ENCODE results near the gene EPHB1.
"Not testable (repeated sequence)": the region's sequence is repeated elsewhere in the genome, so short reads cannot be mapped to it uniquely, and the experiment has no call there.

Gene EPHB1

DNA sequence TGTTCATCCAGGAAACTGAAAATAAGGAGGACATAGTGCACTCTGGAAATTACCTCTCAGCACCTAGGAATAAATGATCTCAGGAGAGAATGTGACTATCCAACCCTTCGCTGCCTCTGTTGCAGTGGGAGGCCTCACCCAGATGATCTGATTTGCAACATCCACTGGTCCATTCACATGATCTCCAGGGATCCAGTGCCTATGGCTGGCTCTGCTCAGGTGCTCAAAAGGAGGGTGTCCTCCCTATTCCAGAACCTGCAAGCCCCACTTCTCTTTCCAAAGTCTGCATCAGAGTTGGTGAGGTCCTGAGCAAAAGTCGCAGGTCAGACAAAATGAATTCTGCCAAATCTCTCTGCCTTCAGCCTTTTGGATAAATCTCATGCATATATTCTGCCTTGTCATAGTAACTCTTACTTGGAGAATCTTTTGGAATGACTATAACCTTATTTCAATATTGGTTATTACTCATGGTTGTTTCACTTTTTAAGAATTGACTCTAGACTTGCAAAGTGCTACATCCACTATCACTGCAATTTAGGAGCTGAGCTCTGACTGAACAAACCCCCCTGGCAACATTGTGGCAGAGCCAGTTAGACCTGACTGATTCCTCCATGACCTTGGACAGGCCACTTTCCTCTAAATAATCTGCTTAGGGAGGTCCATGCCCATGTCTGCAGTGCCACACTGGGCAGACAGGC lies 295.1 kb downstream of the EPHB1 start:
- no peak for DNase-seq

DNA sequence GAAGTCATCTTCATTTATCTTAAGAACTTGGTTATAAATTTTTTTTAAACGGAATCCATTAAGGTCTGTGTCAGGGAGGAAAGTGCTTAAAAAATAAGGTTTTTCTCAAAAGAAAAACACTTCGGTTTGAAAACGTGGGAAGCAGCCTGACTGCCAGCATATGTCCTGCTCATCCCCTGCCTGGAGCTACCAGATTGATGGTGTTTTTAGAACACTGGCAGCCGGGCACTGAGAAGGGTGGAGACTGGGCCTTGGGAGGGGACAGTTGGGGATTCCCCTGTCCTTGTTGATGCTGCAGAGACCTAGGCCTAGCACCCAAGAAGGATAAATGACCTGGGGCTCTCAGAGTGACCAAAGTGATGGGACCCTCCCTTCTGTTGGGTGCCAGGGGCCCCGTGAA lies 296.9 kb downstream of the EPHB1 start:
- no peak for DNase-seq

DNA sequence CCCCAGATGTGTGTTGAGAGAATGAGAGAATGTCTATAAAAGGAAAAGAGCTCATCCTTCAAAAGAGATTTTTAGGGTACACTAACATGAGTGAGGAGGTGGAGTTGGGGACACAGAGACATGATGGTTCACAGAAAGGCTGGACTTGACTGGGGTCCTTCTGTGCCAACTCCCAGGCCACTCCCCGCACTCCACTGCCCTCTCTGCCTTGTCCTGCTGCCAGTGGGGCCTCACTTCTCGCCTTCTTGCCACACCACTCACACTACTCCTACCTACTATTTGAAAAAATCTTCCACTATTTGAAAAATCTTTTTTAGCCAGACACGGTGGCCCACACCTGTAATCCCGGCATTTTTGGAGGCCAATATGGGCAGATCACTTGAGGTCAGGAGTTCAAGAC lies 298.1 kb downstream of the EPHB1 start:
- DNase-seq: no peak

DNA sequence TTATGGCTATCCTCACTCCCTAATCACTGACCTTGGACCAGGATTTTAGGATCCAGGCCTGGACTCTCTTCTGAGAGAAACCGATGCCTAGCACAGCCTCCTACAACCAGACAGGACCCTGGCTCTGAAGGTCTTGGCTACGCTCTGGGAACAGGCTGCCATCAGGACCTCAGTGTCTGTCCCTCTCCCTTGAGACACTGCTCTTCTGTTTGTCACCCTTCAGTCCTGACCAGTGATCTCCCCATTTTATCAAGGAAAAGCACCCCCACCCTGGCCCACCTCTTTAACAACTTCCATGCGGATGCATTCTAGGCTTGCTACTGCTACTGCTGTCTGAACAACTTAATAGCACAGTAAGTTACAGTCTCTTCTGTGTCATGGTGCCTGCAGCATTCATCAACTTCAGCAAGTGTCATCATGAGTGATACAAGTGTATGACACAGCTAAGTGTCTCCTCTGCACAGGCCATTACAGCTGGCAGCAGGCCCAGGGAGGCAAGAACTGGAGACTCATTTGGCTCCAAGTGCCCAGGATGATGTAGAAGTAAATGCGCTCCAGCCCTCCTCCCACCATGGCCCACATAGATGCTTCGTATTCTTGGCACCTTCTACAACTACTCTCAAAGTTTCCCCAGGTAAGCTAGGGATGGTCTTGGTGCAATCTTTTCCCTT lies 302.4 kb downstream of the EPHB1 start:
- DNase-seq: no peak

DNA sequence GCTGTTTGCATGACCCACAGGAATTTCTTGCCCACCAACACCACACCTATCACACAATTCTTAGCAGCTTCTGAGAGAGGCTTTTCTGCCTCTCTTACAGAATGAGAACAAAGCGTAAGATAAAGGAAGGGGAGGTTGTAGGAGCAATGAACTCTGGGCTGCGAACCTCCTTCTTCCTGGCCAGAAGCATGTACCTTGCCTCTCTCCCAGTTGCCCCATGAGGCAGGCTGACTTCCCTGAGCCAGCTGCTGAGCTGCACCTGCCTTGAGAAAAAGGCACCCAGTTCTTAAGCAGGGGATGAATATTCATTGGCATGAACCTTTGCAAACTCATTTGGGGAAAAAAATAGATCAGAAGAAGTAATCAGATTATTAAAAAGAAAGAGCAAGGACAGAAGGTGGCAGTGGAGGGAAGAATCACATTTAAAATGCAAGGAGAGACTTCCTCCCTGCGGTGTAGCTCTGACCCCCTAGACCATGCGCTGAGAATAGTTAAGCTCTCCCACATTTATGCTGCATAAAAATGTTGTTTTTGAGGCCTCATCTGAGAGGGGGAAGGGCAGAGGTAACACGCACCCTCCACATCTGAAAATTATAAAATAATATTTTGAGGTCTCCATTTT lies 304.8 kb downstream of the EPHB1 start:
- no peak for DNase-seq

DNA sequence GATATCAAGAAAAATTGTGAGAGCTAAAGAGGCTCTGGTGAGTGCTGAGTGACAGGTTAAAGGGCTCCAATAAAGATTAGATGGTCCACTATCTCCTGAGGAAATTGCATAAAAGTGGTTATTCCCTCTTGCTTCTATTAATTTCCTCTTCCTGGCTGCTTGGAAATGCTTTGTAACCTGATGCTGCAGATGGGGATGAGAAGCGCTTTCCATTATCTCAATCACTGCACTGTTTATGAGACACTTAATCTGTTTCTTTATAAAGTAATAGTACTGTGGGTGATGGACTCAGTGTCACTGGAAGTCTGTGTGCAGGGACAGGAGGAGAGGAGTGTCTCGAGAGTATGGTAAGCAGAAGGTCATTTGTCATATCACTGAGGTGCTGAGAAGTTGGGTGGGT lies 305.3 kb downstream of the EPHB1 start:
- no peak for DNase-seq

DNA sequence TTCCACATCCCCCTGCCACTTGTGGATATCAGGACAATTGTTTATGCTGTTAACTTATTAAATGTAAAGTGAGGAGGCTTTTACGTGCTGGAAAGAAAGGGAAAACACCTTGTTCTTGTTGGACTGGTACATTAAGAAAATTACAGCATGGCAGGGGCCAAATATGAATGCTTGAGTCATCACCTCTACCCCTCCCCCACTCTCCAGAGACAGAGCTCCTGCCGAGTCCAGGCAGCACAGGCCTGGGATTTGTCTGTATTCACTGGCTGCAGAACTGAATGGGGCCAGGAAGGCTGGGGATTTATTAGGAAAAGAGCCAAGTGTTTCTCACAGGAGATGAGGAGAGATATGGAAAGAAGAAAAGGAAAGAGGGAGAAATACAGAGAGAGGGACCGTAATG lies 308.9 kb downstream of the EPHB1 start:
- no peak for DNase-seq

DNA sequence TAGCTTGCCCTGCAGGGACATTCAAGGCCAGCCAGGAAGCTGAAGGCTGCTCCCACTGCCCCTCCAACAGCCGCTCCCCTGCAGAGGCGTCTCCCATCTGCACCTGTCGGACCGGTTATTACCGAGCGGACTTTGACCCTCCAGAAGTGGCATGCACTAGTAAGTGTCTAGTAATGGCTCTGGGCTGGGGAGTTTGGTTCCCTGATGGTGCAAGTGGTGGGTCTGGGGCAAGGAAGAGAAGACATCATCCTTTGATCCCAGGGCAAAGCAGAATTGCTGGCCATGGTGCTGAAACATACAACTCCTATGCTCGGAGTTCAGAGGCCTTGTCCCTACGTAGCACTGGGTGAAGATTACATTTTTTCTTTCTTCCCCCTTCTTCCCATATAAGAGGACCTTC lies 311.4 kb downstream of the EPHB1 start:
- DNase-seq: no peak

DNA sequence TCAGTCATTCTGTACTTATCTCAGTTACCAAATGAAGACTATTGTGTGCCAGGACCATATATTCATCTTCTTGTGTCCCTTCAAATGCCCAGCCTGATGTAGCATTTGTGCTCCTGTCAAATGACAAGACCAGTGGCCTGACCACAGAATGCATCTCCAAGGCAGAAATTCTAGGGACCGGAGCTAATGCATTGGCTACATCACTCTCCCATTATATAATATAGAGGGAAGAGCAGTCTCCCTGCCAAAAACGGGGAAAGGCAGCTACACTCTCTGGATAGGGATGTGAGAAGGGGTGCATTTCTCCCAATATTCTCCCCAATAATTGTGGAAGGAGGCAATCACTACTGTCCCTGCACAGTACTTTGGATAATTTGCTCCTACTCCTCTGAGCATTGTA lies 312.0 kb downstream of the EPHB1 start:
- no peak for DNase-seq

DNA sequence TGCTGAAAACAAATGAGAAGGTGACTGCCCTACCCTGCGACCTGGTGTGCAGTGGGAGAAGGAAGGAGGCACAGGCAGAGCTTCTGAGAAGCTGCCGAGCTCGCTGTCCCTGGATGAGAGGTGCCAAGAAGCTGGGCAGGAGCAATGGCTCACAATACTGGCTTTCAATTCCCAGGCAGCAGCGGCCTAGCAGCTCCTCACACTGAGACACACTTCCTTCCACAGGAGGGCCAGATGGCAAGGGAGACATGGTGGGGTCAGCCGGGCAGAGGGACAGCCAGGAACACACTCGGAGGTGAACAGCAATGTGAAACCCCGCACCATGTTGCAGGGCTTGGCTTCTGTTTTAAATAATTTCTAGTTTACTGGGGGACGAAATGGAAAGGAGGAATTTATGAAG lies 314.6 kb downstream of the EPHB1 start:
- DNase-seq: no peak

DNA sequence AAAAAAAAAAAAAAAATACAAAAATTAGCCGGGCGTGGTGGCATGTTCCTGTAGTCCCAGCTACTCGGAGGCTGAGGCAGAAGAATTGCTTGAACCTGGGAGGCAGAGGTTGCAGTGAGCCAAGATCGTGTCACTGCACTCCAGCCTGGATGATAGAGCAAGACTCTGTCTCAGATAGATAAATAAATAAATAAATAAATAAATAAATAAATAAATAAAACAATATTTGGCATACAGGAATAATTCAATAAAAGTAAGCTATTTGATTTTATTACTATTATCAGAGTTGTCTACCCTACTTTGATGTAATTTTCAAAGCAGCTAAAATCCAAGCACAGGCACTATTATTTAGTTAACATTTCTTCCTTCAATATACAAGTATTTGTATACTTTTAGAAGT lies 319.5 kb downstream of the EPHB1 start:
- not testable (repeated sequence) for DNase-seq

DNA sequence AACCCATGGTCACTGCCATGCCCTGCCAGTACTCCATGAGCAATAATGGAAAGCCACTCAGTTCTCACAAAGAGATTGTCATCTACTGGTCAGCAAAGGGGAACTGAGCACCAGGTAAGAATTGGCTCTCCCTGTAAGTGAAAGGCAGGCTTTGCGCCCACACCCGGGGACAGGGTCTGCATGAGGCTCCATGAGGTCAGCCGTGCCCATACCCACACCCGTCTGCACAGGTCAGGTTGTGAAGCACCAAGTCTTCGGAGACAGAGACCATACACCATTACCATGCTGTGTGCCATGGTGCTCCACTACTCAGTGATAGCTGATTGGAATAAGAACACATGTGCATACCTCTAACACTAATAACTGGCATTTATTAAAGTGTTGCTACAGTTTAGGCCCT lies 322.9 kb downstream of the EPHB1 start:
- no peak for DNase-seq

DNA sequence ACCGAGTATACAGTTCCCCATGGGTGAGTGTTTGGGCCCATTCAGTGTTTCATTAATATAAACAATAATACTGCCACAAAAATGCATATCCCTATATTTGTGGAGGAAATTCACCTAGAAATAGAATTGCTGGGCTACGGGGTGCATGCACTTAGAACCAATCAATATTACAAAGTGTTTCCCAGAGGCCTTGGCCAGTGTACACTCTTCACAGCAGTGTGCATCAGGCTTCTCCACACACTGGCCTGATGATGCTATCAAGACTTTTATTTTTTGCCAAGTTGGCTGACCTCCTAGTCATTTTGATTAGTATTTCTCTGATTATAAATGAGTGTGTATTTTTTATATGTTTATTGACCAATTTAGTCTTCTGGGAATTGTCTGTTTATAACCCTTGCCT lies 323.7 kb downstream of the EPHB1 start:
- no peak for DNase-seq

DNA sequence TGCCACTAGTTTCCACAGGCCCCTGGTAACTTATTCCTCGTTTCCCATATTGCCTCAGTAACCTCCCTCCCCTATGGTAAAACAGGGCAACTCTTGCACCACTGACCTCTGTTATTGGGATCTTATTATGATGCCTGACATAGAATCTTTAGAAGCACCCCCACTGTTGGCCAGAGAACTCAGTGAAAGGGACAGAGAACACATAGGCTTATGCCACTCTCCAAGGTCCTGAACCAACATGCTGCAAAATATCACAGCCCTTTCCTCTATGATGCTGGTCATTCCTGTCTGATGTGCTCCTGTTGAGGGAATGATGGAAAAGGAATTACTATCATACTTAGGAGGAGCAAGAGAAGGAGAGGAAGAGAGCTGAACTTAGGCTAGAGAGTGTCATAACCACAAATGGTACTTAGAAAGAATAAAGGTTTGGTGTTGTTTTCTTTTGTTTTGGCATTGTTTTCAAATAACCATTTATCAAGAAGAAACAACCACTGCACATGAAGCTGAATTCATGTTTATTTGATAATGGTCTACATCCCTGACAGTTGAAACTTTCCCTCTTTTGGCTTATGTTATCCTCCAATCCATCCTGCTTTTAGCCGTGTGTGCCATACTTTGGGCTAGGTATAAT lies 330.2 kb downstream of the EPHB1 start:
- no peak for DNase-seq

DNA sequence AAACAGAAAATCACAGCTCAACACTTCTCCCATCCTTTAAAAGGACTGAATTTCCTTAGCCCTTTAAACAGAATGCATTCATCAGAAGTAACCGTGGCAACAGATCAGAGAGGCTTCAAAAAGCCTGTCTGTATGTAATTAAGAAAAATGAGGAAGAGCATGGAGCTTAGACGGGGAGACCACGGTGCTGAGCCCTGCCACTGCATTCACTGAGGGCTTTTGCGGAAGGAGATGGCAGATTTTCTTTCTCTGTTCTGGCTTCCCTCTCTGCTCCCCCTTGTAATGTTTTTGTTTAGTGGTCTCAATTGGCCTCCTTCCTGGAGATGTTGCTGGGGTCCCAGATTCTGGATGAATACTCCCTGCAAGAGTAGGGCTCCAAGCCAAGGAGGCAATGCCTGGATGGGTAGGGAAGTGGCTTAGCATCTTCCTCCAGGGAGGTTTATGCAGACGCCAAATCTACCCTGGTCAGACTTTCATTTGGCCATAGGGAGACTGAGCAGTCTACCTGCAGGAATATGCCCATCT lies 332.9 kb downstream of the EPHB1 start:
- no peak for DNase-seq

DNA sequence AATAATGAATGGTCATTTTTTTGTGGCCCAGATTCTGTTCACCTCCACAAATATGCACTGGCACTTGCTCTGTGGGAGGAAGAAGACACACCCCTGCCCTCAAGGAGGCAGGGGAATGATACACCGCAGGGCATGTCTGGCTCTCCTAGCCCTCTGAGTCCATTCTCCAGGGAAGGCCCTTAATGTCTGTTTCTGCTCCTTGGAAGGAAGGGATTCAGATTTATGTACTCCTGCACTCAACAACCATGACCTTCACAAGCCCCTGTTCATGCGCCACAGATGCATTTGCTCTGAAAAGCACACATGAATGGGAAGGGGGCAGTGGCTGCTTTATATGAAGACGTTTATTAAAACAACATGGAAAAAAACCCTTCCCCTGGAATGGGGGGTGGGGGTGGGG lies 333.8 kb downstream of the EPHB1 start:
- no peak for DNase-seq

DNA sequence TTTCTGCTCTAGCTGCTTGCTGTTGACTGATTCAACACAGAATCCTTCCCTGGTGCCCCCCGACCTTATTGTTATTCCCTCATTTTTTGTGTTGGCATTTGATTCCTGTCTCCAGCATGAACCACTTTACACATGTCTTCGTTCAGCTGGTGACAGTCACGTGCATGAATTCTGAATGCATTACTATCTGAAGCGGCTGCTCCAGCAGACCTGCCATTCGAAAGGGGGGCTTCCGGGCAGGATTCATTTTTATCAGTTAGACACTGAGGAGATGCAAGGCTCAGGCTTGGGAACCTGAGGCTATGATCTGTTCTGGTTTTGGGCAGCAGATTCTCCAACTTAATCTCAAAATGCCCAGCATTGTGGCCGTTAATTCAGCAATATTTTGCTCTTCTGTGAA lies 336.2 kb downstream of the EPHB1 start:
- no peak for DNase-seq

DNA sequence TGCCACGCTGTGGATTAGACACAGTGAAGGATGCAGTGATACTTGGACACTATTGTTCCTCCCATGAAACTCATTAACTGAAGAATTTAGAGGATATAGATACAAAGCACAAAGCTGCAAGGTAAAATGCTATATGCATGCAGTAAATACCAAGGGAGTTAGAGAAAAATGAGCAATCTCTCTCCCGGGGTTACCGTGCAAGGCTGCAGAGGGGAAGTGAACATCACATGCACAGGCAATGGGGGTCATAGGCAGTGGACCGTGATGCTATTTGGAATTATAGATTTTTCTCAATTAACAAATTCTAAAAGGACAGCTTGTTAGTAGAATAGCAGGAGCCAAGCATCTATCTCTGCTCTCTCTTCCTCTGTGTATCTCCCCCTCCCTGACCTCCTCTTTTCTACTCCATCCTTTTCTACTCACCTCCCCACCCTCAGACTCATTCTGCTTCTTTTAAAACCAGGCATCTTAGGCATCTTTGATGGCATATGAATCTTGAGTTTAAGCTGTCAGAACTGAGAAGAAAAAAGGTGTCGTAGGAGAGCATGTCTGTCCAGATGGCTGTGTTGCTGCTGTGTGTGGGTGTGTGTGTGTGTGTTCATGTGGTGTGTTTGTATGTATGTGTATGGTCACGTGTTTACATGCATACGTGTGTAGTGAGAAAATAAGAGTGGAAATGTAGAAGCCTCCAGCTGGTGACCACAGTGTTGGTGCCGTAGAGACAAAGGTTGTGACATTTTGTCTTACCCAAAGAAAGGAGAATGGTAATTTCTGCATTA lies 339.0 kb downstream of the EPHB1 start:
- DNase-seq: no peak

DNA sequence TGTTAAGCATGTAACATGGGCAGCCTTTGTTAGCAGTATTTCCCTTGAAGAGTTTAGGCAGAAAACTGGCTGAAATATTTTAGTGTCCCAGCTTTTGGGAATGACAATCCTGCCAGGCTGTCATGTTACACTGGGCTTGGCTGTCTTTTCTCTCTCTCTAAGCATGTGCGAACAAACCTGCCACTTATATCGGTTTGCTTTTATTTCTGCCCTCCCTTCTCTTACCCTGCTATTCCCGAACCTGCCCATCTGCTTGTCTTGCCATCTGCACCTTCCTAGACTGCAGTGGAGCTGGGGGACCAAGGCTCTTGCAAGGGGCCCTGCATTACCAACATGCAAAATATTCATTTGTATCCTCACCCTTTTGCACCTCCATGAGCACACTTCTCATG lies 339.6 kb downstream of the EPHB1 start:
- DNase-seq: no peak

DNA sequence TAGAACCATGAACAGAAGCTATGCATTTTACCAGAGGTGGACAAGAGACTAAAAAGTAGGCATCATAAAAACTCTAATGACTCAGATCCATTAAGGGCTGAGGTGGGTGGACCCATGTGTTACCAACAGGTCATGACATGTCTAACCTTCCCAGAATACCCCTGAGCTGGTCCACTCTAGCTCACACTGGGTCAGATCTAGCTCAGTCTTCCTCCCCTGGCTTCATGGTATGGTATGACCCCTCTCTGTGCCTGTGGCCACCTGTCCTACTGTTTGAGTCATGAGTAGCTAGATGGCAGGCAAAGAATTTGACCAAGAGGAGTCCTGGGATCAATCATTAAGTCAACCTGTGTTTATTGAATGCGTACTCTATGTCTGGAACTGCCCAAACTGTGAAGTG lies 340.4 kb downstream of the EPHB1 start:
- DNase-seq: no peak

DNA sequence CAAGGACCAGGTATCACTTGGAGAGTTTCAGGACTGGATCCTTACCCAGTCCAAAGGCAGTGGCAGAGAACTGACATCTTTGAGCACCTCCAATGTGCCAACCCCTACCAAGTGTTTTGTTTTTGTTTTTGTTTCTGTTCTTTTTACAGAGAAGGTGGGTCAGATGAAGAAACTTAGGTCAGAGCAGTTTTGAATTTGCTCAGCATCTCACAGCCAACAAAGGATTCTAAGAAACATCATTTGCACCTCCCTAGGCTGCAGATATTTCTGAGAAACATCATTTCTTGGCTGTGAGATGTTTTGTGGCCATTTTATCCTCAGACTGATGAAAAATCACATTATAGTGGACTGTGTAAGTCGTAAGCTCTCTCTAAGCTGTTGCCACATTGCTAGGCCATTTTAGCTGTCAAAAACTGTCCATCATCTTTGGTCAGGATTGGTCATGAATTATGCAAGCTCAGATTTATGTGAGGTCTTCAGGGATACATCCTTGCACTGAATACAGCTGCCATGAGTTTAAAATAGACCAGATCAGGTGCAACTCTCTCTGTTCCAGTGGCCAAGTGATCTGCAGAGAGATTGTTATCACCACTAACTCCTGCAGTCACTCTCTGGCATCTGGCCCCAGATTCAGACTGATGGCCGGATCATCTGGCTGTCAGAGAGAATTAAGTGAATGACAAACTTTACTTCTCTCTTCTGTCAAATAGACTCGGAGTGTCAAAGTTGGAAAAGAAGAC lies 341.5 kb downstream of the EPHB1 start:
- no peak for DNase-seq

DNA sequence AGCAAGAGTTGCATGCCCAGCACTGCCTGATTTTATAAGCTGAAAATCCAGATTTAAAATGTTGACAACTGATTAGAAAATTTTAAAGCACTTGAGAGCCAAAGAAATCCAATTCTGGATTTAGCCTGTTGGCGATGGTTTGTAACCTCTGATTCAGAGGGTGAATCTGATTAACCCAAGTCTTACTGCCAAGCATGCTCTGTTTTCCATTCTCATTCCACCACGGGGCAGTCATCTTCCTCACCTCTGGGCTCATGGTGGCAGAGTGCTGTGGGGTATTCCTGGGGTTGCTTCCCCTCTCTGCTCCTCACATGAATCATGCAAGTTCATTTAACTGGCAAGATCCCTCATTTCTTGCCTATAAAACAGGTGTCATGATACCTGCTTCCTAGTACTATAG lies 342.2 kb downstream of the EPHB1 start:
- DNase-seq: no peak

All from activated CD4-positive, alpha-beta T cell treated with anti-CD3 and anti-CD28 coated beads for 1 hour (primary cell).